SH-SY5Y (cell line): ENCODE measurements around the gene AACS.

Source experiments
- GATA2 ChIP-seq: IDR thresholded peaks from 2 replicates; pipeline ENCODE4 v1.6.1; 2011; ENCODE audit warnings: mild to moderate bottlenecking, low read depth, low read length
- GATA3 ChIP-seq: IDR thresholded peaks from 2 replicates; pipeline ENCODE4 v1.6.1; 2011; ENCODE audit warnings: low read depth, mild to moderate bottlenecking, low read length, moderate library complexity

The AACS gene

DNA sequence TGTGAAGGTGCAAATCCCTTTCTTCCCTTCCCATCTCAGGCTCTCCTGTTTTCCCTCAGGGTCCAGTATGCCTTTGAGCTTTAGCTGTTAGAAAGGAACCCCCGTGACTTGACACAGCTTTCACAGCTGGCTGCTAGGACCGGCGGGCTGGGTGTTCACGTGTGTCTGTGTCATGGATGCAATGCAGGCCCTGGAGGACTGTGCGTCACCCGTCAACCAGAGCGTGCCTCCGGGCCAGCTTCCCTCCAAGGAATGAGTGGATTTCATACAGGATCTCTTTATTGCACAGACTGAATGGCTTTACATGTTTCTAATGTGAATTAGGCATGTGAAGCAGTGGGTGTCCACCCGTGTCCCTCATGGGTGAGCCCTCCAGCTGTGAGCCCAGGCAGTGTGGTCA lies 77.4 kb downstream of the AACS start:
- no peak for TF ChIP-seq GATA3
- no peak for TF ChIP-seq GATA2

DNA sequence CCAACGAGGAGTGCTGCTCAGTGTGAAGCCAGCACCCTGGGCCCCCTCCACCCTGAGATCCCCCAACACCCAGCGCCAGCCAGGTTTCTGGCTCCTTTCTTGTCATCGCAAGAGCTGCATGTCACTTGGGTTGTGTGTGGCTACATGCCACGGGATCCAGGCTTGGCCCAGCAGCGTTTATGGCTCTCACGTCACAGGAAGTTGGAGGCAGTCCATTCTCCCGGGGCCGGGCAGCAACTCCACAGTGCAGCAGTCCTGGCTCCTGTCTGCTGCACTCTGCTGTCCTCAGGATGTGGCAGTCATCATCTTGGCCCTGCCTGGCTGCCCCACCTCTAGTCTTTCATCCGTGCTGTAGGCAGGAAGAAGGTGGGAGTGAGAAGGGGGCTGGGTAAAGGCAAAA lies 78.3 kb downstream of the AACS start:
- no peak for TF ChIP-seq GATA3
- TF ChIP-seq GATA2, result no peak

DNA sequence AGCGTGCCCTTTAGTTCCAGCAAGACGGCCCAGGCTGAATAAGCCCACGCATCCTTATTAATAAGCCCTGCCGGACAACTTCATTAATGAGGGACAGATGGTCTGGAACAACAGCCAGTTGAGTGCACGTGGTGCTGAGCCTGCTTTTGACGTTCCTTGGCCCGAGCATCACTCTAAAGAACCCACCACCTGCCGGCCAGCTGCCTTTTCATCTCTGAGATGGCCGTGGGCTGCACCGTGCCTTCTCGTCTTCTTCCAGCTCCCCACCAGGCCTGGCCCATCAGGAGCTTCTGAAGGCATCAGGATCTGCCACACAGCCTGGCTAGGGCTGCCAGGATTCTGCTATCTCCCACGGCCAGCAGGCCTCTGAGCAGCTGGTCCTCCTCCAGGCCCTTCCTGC lies 80.0 kb downstream of the AACS start:
- no peak for TF ChIP-seq GATA3
- TF ChIP-seq GATA2, result no peak

GRCh38 chr12:125148316-125148715 lies 83.1 kb downstream of the AACS start:
- no peak for TF ChIP-seq GATA3

DNA sequence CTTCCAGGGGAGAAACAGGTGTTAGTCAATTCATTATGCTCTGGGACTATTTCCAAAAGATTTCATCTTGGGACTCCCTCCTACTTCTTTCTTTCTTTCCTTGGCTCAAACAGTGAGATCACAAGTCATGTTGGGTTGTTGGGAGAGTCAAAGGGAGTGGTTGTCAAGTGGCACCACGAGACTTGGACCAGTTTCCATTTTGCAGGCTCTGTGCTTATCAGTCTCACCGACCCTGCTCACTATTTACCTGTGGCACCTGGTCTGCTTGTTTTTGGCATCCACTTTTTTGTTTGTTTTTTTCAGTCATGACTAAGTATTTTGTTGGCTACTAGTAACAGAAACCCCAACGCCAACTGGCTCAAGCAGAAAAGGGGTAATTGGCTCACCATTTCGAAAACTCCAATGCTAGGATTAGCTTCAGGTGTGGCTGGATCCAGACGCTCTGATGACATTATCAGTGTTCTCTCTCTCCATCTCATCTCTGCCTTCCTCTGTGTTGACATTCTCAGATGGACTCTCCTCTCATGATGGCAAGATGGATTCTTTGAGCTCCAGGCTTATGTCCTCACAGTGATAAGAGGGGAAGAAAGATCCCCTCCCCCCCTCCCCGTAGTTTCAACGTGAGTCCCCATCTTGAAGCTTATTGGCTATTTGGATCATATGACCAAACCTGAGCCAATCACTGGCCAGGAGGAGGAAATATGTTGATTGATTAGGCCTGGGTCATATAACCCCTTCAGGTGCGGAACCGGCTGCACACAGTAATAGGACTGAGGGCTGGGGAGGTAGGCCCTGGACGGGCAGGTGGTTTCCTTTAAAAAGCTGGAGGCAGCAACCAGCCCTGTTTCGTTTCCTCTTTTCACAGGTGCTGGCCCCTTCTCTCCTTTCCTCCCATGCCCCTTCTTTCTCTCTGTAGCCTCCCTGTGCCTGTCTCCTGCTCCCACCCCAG lies 84.2 kb downstream of the AACS start:
- TF ChIP-seq GATA3 (no peak), GATA2 (no peak)

- TF ChIP-seq GATA3 (no peak), GATA2 (no peak)
Measured at GRCh38 chr12:125151284-125151683, 86.0 kb downstream of the AACS start.

DNA sequence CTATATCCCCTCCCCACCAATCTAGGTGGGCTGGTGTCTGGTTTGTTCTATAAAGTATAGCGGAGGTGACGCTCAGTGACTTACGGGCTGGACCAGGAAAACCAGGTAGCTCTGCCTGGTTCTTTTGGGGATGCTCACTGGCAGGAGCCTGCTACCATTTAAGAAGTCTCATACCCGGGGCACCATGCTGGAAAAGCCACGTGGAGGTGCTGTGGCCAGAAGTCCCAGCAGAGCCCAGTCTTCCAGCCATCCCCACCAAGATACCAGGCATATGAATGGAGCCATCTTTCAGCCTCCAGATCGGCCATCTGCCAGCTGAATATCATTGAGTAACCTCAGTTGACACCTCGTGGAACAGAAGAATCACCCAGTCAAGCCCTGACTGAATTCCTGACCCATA lies 87.2 kb downstream of the AACS start:
- TF ChIP-seq GATA2 (no peak), GATA3 (no peak)

DNA sequence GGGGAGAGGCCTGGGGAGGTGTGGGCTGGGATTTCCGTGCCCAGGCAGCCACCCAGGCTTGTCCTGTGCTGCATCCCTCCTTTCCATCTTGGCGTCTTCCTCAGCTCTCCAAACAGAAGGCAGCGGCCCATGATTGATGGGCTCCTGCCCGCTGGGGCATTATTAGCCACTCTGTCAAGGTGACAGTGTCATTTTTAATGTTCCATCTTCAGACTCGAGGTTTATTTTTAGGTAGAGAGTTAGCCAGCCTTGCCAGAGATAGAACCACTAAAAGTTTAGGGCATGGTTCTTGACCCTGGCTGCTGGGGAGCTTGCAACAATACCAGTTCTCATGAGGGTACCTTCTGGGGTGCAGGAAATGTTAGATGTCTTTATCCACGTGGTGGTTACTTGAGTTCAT lies 90.1 kb downstream of the AACS start:
- no peak for TF ChIP-seq GATA2
- TF ChIP-seq GATA3, result no peak

DNA sequence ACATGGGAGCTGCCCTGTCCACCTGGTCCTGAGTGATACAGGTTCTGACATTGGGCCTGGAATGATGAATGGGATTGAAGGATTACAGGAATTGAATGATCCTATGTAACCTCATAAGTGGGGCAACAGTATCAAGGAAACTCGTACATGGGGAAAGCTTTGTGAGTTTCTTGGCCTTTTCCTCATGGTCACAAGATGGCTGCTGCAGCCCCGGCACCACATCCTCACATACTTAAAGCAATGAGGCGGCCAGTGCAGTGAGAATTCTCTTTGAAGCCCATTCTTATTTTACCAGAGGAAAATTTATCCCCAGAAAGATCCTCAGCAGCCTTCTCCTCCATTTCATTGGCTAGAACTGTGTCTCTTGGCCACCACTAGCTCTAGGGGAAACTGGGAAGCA lies 91.9 kb downstream of the AACS start:
- TF ChIP-seq GATA2, result no peak
- TF ChIP-seq GATA3, result no peak

- no peak for TF ChIP-seq GATA2
- TF ChIP-seq GATA3, result no peak
Measured at GRCh38 chr12:125159702-125160101, 94.5 kb downstream of the AACS start.

GRCh38 chr12:125160281-125160955 lies 95.2 kb downstream of the AACS start:
- TF ChIP-seq GATA2, result no peak
- no peak for TF ChIP-seq GATA3

DNA sequence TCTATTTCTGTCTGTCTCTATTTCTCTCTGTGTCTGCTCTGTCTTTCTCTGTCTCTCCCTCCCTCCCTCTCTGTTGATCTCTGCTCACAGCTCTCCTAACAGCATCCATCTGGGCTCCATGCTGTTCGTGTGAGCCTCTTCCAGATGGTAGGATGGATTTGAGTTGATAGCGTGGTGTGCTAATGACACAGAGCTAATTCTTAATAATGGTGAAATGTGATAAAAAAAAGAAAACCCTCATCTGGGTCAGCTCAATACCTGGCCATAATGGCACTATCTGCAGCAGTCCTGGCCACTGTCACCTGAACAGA lies 96.4 kb downstream of the AACS start:
- TF ChIP-seq GATA2 (no peak), GATA3 (no peak)

DNA sequence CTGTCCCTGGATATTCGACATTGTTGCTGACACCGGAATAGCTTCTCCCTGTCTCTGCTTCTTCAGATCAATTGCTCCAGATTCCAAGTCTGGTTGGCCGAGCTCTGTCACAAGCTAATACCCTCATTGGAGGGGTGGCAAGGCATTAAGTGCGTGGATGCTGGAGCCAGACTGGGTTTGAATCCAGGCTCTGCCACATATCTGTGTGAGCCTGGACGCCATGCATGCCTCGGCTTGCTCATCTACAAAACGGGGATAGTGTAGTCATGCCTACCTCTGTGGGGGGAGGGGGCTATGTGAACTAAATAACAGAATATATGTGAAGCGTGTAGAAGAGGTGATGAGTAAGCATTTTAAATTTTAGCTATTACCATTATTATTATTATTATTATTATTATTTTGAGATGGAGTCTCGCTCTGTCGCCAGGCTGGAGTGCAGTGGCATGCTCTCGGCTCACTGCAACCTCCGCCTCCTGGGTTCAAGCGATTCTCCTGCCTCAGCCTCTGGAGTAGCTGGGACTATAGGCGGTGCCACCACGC lies 97.3 kb downstream of the AACS start:
- TF ChIP-seq GATA2, result no peak
- no peak for TF ChIP-seq GATA3

GRCh38 chr12:125163148-125163547 lies 97.9 kb downstream of the AACS start:
- no peak for TF ChIP-seq GATA3
- TF ChIP-seq GATA2, result no peak

DNA sequence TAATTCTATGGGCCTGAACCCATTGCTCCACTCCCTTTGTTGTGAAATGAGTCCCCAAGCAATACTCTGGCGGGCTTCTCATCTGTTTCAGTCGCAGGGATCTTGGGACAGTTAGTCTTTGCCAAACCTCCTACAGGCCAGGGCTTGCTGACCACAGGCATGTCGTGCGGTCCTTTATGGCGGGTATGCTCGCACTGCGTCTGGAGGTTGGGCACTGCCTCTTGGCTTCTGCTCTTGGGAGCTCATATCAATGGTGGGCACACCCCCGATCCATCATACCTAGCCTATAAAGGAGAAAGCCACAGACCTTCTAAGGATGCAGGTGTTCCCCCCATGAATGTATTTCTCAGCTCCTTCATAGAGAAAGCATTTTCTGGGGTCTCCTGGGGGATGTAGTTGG lies 99.3 kb downstream of the AACS start:
- TF ChIP-seq GATA2, result no peak
- no peak for TF ChIP-seq GATA3

GRCh38 chr12:125166041-125166440 lies 100.8 kb downstream of the AACS start:
- TF ChIP-seq GATA2 (no peak), GATA3 (no peak)
